Stimulated activated CD4-positive, alpha-beta T cell treated with anti-CD3 and anti-CD28 coated beads, Interleukin-12 subunit alpha, Interleukin-12 subunit beta, amount 100 ng/mL, for 48 hours (primary cell): ENCODE data around the gene ACER2.
"Not testable (repeated sequence)": the region's sequence is repeated elsewhere in the genome, so short reads cannot be mapped to it uniquely, and the experiment has no call there.

Experiments
- DNase-seq, 3 donors: peaks; one replicate each; pipeline ENCODE4 v3.0.0-alpha.2; 2020; ENCODE audit warnings: low read depth in 2 of 3, low spot score in 1 of 3

ACER2 gene

DNA sequence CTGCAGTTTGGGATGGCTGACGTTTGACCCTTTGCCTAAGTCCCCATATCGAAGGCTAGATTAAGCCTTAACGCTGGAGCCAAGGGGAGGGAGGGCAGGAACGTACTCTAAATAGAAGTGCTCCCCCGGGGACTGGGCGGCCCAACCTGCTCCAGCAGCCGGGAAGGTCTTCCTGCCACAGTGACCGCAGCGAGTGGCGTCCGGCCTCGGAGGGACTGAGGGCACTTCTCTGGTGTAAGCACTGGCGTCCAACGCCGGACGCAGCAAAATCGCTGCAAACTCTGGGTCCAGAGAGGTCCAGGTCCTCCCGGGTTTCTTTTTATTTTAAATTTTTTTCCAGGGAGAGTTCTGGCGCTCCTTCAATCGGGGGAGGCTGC lies 505 bp upstream of the ACER2 start:
- DNase-seq, result no peak

DNA sequence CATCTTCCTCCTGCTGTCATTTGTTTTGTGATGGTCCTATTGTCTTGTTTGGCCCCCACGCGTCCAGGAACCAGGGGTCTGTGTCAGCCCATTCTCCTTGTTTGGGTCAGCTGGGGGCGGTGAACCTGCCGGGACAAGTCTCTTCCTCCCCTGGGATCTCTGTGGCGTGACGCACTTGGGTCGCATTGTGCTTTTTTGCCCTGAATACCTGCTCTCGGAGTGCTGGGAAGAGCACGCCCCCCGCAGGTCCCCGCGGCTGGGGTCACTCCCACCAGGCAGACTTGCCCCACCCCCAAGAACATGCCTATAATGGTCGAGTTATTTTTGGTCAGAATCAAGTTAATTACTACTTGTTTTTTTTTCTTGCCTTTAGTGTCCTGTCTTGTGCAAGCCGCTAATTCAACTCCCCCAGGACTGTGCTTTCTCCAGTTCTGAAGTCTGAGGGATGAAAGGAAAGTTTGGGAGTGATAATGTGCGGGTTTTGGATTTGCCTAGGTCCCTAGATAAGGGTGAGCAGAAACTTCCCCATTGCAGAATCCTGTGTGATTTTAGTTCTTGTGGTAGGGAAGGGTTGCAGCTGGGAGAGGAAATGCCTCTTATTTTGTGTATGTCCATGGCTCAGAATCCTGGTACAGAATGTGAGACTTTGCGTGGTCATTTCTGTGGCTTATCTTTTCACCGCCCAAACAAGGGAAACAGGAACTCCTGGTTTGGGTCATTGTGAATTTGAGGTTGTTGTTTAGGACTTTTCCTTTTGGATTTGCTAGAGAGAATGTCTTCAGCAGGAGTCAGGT lies 789 bp downstream of the ACER2 start:
- DNase-seq, result peak in 1 of 3 donors; percentile 4

DNA sequence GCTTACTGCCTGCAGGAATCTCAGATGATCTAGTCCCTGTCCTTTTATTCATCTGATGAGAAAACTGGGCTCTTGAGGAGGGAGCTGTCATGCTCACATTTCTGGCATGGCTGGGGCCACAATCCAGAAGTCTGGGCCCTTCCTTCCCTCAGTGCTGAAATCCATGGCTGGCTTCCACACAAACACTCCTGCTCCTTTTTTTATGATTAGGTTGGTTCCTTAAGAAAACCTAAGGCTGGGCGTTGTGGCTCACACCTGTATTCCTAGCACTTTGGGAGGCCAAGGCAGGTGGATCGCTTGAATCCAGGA lies 1.3 kb downstream of the ACER2 start:
- no peak for DNase-seq

DNA sequence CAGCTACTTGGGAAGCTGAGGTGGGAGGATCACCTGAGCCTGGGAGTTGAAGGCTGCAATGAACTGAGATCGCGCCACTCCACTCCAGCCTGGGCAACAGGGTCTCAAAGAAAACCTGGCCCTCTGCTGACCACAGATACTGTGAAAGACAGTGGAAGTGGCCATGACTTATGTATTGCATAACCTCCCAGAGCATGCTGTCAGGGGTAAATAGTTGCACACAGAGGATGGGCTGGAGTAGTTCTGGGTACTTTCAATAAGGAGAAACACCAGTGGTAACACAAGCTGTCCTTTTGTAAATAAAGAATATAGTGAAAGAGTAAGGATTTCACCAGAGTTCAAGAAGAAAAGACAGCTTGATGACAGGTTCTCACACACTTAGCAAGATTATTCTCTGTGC lies 1.8 kb downstream of the ACER2 start:
- DNase-seq, result no peak

DNA sequence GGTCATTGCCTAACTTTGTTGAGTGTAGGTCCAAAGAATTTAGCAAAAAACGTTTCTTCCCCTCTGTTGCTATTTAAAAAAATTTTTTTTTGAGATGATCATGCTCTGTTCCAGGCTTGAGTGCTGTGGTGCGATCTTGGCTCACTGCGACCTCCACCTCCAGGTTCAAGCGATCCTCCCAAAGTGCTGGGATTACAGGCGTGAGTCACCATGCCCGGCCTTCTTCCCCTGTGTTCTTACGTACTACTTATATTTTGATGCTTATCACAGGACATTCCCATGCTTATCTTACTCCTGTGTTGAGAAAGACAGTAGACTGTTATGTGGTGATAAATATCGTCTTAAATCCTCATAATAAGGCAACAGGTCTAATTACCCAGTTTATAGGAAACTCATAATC lies 2.5 kb downstream of the ACER2 start:
- DNase-seq, result no peak

DNA sequence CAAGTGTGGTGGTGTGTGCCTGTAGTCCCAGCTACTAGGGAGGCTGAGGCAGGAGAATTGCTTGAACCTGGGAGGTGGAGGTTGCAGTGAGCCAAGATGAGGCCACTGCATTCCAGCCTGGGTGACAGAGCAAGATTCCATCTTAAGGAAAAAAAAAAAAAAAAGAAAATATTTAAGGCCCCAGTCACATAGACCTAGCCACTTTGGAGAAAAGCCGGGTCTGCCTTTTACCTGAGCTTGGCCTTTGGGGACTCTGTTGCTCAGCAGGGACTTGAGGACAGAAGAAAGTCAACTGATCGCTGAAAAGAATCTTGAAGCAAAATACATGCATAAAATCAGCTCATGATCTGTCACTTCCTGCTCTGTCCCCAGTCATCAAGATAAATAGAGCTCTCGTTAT lies 4.6 kb downstream of the ACER2 start:
- DNase-seq, result not testable (repeated sequence)

DNA sequence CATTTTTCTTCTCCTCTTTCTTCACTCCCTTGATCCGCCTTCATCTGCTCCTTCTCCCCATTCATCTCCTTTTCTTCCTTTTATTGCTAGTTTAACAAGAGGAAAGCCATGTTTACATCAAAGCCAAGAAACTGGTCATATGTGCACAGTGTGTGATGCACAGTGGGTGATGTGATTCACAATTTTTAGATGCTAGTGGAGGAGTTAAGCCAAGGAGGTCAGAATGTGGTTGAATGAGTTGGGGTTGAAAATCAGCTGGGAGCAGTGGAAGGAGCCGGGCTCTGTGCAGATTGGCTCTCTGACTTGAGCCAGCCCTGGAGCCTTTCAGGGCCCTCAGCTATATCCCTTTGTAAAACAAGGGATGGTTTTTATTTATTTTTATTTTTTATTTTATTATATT lies 7.3 kb downstream of the ACER2 start:
- DNase-seq, result no peak

DNA sequence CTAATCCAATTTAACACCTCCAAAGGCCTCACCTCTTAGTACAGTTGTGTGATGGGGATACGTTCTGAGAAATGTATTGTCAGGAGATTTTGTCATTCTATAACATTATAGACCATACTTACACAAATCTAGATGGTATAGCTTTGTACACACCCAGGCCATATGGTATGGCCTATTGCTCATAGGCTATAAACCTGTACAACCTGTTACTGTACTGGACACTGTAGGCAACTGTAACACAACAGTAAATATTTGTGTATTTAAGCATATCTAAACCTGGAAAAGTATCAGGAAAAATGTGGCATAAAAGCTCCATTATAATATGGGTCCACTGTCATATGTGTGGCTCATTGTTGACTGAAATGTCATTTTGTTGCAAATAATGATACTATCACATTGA lies 12.1 kb downstream of the ACER2 start:
- no peak for DNase-seq

DNA sequence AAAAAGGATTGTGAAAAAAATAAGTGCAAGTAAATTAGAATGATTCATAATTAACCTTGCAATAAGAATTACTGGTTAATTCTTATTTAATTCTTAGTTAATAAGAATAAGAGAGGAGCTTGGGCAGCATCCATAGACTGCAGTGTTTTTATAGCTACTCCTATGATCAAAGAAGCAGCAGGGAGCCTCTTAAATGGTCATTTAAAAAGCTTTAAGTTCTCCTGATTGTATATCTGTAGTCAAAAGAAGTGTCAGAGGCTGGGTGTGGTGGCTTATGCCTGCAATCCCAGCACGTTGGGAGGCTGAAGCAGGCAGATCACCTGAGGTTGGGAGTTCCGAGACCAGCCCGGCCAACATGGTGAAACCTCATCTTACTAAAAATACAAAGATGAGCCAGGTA lies 14.4 kb downstream of the ACER2 start:
- no peak for DNase-seq

DNA sequence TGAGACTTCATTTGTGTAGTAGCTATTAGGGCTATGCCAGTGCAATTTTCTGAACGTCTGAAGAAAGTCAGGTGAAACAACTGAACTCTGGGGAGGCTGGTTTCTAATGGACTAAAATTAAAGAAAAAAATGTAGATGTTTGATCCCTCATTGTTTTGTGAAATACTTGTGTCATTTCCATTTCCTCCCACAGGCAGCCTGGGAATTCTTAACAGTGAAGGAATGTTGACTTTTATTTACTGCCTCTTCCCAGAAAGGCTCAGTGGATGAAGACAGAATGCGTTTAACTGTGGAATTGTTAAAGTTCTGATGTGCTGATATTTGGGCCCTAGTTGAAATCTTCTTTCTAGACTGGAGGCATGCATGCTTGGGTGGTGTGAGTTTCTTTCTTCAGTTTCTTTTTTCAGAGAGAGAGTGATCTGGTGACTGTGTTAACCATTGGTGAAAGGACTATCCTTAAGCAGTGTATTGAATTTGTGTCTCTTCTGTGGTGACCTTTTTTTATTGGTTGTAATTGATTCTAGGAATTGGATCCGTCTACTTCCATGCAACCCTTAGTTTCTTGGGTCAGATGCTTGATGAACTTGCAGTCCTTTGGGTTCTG lies 15.5 kb downstream of the ACER2 start:
- DNase-seq, result no peak

DNA sequence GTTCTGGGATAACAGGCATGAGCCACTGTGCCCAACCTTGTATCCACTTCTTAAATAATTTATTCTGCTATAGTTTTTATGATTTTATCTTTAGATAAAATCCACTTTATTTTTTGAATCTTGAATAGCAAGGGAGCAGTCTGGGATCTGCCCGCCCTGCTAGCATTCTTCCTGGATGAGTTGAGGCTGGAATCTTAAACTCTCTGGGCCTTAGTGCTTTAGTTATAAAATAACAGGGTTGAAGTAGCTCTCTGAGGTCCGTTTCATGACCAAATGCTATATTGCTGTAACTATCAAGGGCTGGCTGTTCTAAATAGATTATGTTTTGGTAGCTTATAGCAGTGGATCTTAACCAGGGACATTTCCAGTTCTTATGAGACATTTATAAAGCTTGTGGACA lies 20.8 kb downstream of the ACER2 start:
- no peak for DNase-seq

DNA sequence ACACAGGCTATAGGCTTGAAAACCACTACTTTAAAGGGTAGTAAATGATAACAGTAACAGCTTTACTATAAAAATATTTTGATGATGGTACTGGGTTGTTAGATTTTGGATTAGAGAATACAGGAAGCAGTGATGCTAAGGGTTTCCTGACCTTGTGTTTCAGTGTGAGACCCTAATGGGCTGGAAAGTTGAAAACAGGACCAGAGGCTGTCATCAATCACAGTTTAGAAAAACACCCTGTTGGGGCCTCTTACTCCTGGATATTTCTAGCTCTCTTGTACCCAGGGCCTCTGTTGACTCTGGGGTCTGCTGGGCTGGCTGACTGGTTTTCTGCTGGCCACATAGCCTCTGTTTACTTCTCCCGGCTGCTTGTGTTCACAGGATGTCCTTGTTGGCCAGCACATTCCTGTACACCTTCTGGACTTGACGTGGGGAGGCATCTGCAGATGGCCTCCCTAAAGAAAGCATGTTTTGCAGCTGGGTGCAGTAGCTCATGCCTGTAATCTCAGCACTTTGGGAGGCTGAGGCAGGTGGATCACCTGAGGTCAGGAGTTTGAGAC lies 21.5 kb downstream of the ACER2 start:
- no peak for DNase-seq

DNA sequence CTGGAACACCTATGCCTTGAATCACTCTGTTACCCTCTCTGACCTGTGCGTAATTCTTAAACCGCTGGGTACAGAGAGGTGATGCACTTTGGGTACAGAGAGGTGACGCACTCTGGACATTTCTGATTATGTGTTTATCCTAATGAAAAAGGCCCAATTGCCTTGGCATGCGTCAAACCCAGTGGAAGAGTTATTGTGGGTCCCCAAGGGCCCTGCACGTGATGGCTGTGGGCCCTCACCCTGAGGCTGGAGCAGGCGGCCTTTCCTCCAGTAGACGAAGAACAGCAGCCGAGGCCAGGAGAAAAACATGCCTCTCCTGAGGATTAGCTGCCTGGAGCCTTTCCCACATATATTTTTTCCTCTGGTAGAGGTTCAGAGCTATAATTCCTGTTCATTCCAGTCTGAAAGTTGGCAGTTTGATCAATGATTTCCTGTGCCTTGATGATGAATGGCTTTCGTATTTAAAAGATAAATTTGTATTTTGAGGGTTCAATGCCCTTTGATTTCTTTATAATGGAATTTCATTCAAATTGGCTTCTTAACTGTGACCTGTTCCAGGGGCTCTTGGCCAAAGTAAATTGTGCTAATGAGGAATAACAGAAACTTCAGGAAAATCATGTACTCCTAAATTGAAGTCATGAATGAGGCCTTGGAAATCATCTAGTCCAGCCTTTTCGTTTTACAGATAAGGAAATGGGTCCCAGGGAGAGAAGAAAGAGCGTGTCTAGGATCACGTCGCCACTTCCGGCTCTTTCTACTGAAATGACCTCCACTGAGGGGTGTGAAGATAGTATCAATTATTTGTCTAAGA lies 22.8 kb downstream of the ACER2 start:
- no peak for DNase-seq

DNA sequence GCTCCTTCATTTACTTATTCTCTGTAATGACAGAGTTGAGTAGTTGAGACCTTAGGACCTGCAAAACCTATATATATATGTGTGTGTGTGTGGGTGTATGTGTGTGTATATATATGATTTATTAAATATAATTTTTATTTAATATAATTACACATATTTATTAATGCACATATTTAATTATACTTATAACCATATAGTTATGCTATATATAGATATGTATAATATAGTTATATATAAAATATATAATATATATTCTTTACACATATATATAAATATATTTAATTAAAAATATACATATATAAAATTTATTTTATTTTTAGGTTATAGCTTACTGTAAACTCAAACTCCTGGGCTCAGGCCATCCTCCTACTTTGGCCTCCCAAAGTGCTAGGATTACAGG lies 23.7 kb downstream of the ACER2 start:
- DNase-seq, result no peak

DNA sequence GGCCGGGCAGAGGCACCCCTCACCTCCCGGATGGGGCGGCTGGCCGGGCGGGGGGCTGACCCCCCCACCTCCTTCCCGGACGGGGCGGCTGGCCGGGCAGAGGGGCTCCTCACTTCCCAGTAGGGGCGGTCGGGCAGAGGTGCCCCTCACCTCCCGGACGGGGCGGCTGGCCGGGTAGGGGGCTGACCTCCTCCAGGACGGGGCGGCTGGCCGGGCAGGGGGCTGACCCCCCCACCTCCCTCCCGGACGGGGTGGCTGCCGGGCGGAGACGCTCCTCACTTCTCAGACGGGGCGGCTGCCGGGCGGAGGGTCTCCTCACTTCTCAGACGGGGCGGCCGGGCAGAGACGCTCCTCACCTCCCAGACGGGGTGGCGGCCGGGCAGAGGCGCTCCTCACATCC lies 24.9 kb downstream of the ACER2 start:
- DNase-seq, result not testable (repeated sequence)

DNA sequence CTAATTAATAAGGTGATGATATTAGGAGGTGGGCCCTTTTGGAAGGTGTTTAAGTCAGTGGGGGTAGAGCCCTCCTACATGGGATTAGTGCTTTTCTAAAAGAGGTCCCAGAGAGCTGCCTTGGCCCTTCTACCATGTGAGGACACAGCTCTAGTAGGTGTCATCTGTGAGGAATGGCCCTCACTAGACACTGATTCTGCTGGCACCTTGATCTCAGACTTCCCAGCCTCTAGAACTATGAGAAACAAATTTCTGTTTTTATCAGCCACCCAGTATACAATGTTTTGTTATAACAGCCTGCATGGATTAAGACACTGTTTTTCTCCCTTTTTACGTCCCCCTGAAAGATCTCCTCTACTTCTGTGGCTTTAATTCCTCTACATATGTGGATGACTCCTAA lies 31.6 kb downstream of the ACER2 start:
- DNase-seq, result no peak

DNA sequence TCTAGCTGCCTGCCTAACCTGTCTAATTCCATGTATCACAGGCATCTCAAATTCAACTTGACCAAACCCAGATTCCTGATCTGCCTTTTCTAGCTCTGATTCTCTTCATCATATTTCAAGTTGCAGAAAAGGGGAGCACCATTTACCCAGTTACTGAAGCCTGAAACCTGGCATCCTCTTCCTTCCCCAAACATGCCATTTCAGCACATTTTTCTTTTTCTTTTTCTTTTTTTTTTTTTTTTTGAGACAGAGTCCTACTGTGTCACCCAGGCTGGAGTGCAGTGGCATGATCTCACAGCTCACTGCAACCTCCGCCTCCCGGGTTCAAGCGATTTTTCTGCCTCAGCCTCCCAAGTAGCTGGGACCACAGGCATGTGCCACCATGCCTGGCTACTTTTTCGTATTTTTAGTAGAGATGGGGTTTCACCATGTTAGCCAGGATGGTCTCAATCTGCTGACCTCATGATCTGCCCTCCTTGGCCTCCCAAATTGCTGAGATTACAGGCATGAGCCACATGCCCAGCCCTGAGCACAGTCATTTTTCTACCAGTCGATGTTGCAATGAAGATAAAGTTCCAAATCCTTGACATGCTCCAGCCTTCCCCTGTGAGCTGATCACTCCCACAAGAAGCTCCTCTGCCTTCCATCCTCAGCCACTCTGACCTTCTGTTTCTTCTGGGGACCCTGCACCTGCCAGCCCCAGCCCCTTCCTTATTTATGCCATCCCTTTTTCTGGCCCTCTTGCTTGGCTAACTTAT lies 32.2 kb downstream of the ACER2 start:
- no peak for DNase-seq

DNA sequence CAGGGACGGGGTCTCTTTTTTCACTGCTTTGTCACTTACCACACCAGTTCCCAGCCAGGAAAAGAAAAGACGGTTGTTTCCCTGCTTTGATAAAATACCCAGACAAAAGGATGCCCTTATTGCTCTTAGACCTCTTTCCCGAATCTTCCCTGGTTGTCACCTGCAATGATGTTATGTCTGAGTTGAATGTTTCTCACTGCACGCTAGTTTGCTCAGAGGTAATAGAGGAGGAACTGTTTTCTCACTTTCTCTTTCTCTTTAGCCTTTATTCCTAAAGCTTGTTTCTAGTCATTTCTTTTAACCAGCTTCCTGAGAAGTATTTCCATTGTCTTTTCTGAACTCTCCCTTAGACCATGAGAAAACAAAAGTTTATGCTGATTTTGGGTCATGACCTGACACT lies 32.9 kb downstream of the ACER2 start:
- no peak for DNase-seq

DNA sequence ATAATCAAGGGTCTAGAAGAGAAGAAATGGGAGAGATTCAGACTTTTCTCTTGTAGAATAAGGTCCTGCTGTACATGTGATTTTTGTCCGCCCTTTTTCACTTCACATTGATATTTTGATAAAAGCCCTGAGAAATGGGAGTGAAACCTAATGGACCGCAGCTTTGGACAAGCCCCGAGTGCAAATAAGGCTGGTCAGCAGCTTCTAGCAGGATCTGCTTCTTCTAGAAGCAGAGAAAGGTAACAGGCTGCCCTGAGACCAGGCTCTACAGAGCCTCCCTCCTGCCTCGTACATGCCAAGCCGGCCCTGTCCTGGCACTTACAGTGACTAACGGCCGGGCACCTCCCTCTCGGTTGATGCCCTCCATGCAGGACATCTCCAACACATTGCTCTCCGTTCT lies 33.4 kb downstream of the ACER2 start:
- DNase-seq, result no peak

DNA sequence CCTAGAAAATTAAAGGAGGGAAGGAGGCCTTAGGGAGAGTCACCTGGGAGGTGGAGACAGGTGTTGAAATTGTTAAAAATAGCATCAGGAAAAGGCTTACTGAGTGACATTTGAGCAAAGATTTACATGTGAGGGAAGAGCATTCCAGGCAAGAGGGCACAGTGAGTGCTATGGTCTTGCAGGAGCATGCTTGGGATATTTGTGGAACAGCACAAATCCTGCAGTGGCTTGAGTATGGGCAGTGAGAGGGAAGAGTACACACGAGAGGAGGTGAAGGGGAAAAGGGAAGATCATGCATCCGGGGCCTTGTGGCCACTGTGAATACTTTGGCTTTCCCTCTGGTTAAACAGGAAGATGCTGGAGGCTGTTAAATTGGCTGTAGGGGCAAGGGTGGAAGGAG lies 36.6 kb downstream of the ACER2 start:
- no peak for DNase-seq

DNA sequence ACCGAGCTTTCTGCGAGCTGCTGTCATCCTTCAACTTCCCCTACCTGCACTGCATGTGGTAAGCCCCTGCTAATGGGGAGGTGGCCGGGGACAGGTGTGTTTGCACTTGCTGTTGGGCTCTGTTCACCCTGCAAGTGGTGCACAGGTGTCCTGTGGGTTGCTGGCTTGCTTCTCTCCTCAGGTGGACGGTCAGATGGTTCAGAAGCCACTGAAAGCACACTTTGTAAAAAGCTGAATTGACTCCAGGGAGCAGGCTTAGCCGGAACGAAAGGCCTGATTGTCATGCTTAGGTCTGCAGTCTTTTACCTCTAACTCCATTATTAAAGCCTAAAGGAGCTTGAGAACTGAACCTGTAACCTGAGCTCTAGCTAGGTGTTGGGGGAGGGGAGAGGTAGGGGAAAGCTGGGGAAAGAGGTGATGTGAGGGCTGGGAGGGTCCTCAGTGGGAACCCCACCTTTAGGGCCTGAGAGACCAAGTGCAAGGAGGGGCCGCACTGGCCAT lies 37.6 kb downstream of the ACER2 start:
- DNase-seq, result no peak
